GM19468 (cell line): Measurements from ENCODE around the gene SLC25A1.
"Not testable (repeated sequence)": the region's sequence is repeated elsewhere in the genome, so short reads cannot be mapped to it uniquely, and the experiment has no call there.

Experiments used
- ATAC-seq: cut with Tn5 transposase; IDR thresholded peaks from one replicate; pipeline ENCODE4 v1.9.1; 2021; ENCODE audit warnings: mild to moderate bottlenecking, moderate library complexity, moderate number of reproducible peaks; ENCODE audit not compliant: unreplicated experiment; ENCODE audit errors: extremely low read depth

SLC25A1 gene

DNA sequence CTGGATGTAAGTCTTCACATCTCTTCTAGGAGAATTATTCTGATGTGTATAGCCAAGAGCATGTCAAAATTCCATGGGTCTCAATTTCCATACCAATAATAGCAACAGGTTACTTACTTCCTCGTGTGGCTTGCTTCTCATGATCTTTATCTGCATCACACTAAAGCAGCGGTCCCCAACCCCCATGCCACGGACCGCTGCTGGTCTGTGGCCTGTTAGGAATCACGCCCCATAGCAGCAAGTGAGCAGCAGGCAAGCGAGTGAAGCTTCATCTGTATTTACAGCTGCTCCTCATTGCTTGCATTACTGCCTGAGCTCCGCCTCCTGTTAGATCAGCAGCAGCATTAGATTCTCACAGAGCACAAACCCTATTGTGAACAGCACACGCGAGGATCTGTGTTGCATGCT, 28.9 kb upstream of the SLC25A1 start:
- no peak for ATAC-seq

DNA sequence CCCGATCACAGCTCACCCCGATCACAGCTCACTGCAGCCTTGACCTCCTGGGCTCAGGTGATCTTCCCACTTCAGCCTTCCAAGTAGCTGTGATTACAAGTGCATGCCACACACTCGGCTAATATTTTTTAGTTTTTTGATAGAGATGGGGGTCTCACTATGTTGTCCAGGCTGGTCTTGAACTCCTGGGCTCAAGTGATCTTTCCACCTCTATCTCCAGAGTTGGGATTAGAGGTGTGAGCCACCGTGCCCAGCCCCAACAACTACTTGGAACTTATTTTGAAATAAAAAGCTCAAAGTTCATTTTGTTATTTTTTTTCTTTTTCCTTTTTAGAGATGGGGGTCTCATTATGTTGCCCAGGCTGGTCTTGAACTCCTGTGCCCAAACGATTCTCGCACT, 27.8 kb upstream of the SLC25A1 start:
- no peak for ATAC-seq

DNA sequence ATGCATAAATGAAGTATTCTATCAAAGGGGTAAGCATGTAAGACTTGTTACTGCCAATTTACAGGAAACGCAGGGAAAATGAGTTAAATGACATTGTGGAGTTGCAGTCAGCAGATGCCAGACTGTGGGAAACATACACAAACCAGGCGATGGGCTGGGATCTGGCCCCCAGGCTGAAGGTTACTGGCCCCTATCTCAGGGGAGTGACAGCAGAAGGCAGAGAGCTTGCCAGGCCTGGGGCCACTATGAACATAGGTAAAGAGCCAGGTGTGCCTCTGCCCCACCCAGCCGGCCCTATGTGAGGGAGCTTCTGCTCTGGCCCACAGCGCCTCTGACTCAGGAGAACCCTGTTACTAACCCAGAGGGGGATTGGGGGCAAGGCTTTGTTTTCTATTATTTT, 26.1 kb upstream of the SLC25A1 start:
- no peak for ATAC-seq

- no peak for ATAC-seq
Measured at GRCh38 chr22:19203834-19204233, 25.3 kb upstream of the SLC25A1 start.

DNA sequence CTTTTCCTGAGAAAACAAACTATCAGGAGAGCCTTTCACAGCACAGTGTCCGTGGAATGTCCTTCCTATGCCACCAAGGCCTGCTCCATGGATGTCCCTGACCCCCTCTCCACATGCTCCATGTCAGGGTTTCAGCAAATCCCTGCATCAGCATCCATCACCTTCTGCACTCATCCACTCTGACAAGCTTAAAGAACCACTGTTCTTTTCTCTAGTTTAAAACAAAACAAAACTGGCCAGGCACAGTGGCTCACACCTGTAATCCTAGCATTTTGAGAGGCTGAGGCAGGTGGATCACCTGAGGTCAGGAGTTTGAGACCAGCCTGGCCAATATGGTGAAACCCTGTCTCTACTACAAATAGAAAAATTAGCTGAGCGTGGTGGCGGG, 24.3 kb upstream of the SLC25A1 start:
- not testable (repeated sequence) for ATAC-seq

DNA sequence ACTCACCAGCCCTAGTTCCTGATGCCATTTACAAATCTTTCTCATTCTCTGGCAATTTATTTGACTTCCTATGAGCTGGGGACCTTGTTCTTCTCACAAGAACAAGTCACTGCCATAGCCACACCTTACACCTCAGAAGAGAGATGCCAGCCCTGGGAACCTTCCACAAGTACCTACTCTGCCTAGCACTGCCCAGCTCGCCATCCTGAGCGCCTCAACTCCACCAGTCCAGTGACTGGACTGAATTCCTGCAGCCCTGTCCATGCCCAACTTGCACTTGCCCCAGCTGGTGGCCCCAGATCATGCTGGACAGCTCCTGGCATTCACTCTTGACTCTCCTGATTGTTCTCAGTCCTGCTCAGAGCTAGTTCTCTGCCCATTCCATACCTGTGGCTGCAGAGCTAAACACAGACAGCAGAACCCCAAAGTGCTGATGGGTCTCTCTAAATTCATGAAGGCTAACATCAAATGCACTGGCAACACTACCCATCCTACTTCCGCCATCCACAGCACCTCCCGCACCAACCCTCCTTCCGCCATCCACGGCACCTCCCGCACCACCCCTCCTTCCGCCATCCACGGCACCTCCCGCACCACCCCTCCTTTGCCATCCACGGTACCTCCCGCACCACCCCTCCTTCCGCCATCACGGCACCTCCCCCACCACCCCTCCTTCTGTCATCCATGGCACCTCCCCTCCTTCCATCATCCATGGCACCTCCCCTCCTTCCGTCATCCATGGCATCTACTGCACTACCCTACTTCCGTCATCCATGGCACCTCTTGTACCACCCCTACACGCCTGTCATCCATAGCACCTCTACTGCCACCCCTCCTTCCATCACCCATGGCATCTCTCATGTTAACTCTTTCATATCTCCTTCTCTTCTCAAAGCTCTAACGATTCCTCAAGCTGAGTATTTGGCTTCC, 23.6 kb upstream of the SLC25A1 start:
- no peak for ATAC-seq

- no peak for ATAC-seq
Measured at GRCh38 chr22:19201130-19201868, 22.8 kb upstream of the SLC25A1 start.

GRCh38 chr22:19199479-19199878, 20.9 kb upstream of the SLC25A1 start:
- no peak for ATAC-seq

DNA sequence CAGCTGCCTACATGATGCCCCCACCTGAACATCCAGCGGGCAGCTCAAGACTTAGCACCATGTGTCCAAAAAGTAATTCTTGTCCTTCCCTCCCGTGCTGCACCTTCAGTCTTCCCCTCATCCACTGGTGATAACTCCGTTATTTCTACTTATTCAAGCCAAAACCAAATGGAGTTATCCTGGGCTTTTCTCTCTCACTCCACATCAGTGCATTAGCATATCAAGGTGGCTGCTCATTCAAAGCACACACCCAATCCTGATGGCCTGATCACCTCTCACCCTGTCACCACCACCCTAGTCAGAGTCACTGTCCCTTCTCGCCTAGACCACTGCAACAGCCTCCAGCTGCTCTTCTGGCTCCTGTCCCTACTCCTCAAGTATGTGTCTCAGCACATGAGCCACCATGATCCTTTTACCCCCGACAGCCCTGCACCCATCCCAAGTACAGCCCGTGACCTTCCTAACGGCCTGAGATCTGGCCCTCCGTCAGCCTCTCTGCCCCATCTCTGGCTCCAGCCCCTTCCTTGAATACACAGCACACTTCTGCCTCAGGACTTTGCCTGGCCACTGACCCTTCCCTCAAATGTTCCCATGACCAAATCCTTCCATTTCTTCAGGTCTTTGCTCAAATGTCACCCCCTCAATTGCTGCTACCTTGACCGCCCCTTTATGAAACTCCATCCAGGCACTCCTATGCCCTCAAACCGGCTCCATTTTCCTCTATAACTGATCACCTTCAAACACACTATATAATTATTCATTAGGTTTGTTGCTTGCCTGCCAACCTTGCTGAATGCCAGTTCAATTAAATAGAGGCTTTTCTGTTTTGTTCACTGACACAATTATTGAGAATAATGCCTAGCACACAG, 19.7 kb upstream of the SLC25A1 start:
- ATAC-seq = no peak

GRCh38 chr22:19196841-19197612, 18.5 kb upstream of the SLC25A1 start:
- ATAC-seq = no peak

- no peak for ATAC-seq
Measured at GRCh38 chr22:19195796-19196731, 17.5 kb upstream of the SLC25A1 start.

- no peak for ATAC-seq
Measured at GRCh38 chr22:19194766-19195536, 16.4 kb upstream of the SLC25A1 start.

DNA sequence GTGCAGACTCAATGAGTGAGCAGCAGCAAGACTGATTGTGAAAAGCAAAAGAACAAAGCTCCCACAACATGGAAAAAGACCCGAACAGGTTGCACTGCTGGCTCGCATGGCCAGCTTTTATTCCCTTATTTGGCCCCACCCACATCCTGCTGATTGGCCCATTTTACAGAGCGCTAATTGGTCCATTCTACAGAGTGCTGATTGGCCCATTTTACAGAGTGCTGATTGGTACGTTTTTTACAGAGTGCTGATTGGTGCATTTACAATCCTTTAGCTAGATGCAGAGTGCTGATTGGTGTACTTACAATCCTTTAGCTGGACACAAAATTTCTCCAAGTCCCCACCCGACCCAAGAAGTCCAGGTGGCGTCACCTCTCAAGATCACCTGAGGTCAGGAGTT, 15.3 kb upstream of the SLC25A1 start:
- no peak for ATAC-seq

DNA sequence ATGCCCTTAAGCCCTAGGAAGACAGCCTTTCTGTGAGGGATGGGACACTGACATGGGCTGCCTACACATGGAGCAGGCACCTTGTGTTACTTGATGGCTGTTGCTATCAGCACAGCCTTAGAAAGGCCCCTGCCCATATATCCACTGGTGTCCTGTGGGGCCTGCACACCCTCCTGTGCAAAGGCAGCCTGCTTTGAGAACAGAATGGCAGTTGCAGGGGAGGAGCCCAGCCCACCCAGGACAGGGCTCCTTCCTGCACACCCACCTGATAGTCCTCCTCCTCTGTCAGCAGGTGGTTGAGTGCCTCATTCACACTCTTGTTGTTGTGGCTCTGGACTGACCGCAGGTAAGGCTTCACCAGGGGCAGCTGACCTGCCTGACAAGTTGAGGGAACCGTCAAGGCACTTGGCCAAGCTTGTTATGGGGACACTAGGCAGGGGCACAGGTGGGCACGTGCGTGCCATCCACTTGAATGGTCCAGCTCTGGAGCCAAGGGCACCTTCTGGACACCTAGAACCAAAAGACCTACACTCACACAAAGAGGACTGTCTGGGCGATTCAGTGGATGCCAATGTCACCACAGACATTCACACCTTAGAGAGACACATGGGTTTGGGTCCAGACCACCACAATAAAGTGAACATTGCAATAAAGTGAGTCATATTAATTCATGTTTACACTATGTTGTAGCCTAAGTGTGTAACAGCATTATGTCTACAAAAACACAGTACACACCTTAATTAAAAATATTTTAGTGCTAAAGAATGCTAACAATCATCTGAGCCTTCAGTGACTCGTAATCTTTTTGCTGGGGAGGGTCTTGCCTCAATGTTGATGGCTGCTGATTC, 9.4 kb upstream of the SLC25A1 start:
- ATAC-seq = no peak

DNA sequence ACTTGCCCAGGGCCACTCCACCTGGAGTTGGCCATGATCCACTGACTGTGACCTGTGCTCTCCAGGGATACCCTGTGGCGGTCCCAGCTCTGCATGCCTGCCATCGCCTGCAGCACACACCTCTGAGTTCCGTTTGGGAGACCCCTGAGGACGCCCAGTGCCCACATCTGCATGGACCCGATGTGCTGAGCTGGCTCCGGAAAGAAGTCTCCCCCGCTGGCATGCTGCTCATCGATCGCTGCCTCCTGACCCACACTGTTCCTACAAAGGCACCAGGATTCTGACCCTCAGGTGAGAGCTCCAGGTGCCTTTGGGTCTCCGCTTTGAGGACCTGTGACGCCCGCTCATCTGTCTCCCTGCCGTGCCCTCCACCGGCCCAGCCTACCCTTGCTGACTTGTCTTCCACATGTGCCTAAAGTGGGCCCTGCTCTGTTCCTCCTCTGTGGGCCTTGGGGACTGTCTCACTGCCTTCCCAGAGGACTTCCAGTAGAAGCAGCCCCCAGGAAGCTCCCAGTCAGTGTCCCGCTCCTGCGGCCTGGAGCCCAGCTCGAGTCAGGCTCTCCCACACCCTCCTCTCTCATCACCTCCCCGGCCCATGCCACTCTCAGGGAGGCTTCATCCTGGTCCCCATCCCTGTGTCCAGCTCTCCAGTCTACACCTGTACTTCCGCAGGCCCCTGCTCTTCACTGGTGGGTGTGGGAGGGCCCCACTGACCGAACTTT, 5.9 kb upstream of the SLC25A1 start:
- ATAC-seq = no peak

GRCh38 chr22:19183216-19183615, 4.7 kb upstream of the SLC25A1 start:
- no peak for ATAC-seq
